IPS DF 6.9 (cell line): ENCODE measurements around the gene RTN4RL1.

Experiments
- DNase-seq: peaks from one replicate; pipeline ENCODE4 v3.0.0-alpha.2; 2013; ENCODE audit warnings: low read depth, low spot score
- H3K27ac ChIP-seq: one replicate; pipeline ENCODE4 v1.5.1; 2013; ENCODE audit warnings: low read length, control low read depth
- H3K27me3 ChIP-seq: 2 replicates; pipeline ENCODE4 v1.6.1; 2013; ENCODE audit warnings: mild to moderate bottlenecking, low read length; ENCODE audit not compliant: control insufficient read depth, insufficient read depth
- H3K36me3 ChIP-seq: 2 replicates; pipeline ENCODE4 v1.6.1; 2013; ENCODE audit warnings: low read length; ENCODE audit not compliant: control insufficient read depth, insufficient read depth
- H3K4me1 ChIP-seq: 2 replicates; pipeline ENCODE4 v1.6.1; 2013; ENCODE audit warnings: low read length; ENCODE audit not compliant: control insufficient read depth, insufficient read depth
- H3K4me3 ChIP-seq: 2 replicates; pipeline ENCODE4 v1.5.1; 2013; ENCODE audit warnings: mild to moderate bottlenecking, low read length
- H3K9me3 ChIP-seq: 2 replicates; pipeline ENCODE4 v1.6.1; 2013; ENCODE audit warnings: low read length, inconsistent platforms; ENCODE audit not compliant: control insufficient read depth, insufficient read depth
- WGBS: extraction: QIAGEN DNeasy Blood & Tissue Kit; methylation state at CpG from one replicate; pipeline ENCODE4 v1.1.7; 2013; ENCODE audit warnings: mixed read lengths, missing lambda C conversion rate; ENCODE audit not compliant: insufficient read length, insufficient coverage; 5-methylcytosine and 5-hydroxymethylcytosine counted together

The RTN4RL1 gene

DNA sequence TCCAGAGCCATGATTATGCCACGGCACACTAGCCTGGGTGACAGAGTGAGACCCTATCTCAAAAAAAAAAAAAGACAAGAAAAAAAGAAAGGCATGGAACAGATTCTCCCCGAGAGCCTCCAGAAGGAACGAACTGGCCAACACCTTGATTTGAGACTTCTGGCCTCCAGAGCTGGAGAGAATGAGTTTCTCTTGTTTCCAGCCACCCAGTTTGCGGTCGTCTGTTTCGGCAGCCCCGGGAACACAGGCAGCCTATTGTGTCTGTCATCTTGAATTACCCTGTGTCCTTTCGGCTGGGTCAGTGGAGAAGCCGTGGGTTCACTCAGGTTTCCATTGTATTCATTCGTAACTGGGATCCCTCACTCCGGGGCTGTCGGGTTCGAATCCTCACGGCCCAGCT, 111.4 kb downstream of the RTN4RL1 start:
- Histone ChIP-seq H3K4me3 (no peak overlapping the region), H3K36me3 (no peaks in the 10 kb centered on the region), H3K9me3 (no peaks in the 10 kb centered on the region), H3K27ac (no peak overlapping the region), H3K4me1 (no peaks in the 10 kb centered on the region), H3K27me3 (peaks cover 16% of the 10 kb centered on the region)
- DNase-seq = no peak
- WGBS = no CpG with 5 or more reads among the region's 14 CpGs

DNA sequence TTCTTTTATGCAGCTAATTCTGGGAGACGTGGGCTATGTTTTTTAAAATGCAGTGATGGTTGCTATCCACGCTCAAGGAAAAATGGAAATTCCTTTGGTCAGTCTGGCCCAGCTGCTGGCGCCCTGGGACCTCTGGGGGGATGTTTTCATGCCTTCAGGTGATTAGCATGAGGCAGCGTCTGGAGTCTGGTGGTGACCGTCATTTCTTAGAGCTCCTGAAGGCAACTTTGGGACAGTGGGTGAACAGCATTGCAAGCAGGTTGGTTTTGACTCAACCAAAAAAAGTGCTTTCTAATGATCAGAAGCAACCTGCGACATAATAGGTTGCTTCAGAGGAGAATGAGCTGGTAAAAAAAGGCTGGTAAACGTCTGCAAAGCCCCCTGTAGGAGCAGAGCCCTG, 113.0 kb downstream of the RTN4RL1 start:
- Histone ChIP-seq H3K36me3 (no peaks in the 10 kb centered on the region), H3K4me3 (no peak overlapping the region), H3K4me1 (no peaks in the 10 kb centered on the region), H3K27me3 (peaks cover 29% of the 10 kb centered on the region), H3K27ac (no peak overlapping the region), H3K9me3 (no peaks in the 10 kb centered on the region)
- DNase-seq = no peak
- WGBS = no CpG with 5 or more reads among the region's 7 CpGs

DNA sequence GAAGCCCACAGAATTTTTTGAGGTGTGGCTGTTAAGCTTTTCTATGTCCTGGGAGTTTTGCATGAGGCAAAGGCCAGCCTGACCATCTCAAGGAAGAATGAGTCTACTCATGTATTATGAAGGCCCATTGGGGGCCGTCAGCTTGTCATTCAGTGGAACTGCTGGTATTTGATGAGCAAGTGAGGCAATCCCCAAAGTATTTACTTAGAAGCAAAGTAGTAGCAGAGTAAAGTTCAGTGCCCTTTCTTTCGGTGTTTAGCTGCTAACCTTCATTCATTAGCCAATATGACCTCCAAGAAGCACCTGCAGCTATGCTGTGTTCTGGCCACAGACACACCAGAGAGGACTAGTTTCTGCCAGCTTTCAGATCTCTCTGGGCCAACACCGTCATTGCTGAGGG, 115.1 kb downstream of the RTN4RL1 start:
- no CpG with 5 or more reads among the region's 3 CpGs for WGBS
- H3K27ac ChIP-seq = no peak overlapping the region
- H3K36me3 ChIP-seq = no peaks in the 10 kb centered on the region
- no peak for DNase-seq
- no peak overlapping the region for H3K4me3 ChIP-seq
- H3K27me3 ChIP-seq = peaks cover 47% of the 10 kb centered on the region
- no peaks in the 10 kb centered on the region; the same call in 1 of the 2 replicates for H3K4me1 ChIP-seq
- no peaks in the 10 kb centered on the region for H3K9me3 ChIP-seq

DNA sequence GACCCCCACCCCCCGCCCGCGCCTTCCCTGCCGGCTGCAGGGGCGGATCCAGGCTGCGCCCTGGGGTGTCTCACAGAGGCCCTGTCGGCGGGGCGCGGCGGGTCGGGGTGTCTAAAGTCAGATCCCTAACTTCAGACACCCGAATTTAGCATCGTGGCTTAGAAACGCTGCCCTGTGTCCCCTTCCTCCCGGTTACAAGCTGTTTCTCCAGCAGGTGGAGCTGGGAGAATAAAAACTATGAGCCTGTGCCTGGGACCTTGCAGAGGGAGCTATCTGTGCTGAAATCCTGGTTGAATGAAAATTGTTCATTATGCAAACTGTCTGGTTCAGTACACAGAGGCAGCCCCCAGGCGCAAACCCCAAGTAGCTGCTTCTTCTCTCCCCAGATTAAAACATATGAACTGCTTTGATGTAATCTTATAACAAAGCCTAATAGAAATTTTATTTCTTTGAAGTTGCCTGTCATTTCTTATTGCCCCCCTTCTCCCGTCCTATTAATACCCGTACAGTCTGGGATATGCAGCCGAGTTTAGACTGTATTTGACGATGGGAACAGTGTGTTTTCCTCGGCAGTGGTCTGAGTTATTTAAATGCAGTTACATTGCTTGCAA, 116.3 kb downstream of the RTN4RL1 start:
- peaks cover 52% of the 10 kb centered on the region for H3K27me3 ChIP-seq
- no peaks in the 10 kb centered on the region for H3K36me3 ChIP-seq
- H3K9me3 ChIP-seq = no peaks in the 10 kb centered on the region
- DNase-seq = peak; percentile 39
- H3K4me3 ChIP-seq = no peak overlapping the region
- no peaks in the 10 kb centered on the region; the same call in 1 of the 2 replicates for H3K4me1 ChIP-seq
- H3K27ac ChIP-seq = no peak overlapping the region
- no CpG with 5 or more reads among the region's 22 CpGs for WGBS

- DNase-seq = no peak
- Histone ChIP-seq H3K27me3 (peaks cover 50% of the 10 kb centered on the region), H3K9me3 (no peaks in the 10 kb centered on the region), H3K27ac (no peak overlapping the region), H3K4me3 (no peak overlapping the region), H3K4me1 (no peaks in the 10 kb centered on the region; the same call in 1 of the 2 replicates), H3K36me3 (no peaks in the 10 kb centered on the region)
- WGBS = no CpG with 5 or more reads among the region's 49 CpGs
Measured at GRCh38 chr17:1907909-1908698, 117.0 kb downstream of the RTN4RL1 start.

- Histone ChIP-seq H3K4me1 (no peaks in the 10 kb centered on the region; the same call in 1 of the 2 replicates), H3K36me3 (no peaks in the 10 kb centered on the region), H3K27me3 (peaks cover 46% of the 10 kb centered on the region), H3K27ac (no peak overlapping the region), H3K9me3 (no peaks in the 10 kb centered on the region), H3K4me3 (no peak overlapping the region)
- DNase-seq = no peak
- no CpG with 5 or more reads among the region's 17 CpGs for WGBS
Measured at GRCh38 chr17:1907216-1907631, 117.9 kb downstream of the RTN4RL1 start.

- Histone ChIP-seq H3K4me1 (no peaks in the 10 kb centered on the region; the same call in 1 of the 2 replicates), H3K27me3 (peaks cover 45% of the 10 kb centered on the region), H3K36me3 (no peaks in the 10 kb centered on the region), H3K27ac (no peak overlapping the region), H3K4me3 (no peak overlapping the region), H3K9me3 (no peaks in the 10 kb centered on the region)
- no peak for DNase-seq
- no CpG with 5 or more reads among the region's 8 CpGs for WGBS
Measured at GRCh38 chr17:1906662-1907101, 118.5 kb downstream of the RTN4RL1 start.

DNA sequence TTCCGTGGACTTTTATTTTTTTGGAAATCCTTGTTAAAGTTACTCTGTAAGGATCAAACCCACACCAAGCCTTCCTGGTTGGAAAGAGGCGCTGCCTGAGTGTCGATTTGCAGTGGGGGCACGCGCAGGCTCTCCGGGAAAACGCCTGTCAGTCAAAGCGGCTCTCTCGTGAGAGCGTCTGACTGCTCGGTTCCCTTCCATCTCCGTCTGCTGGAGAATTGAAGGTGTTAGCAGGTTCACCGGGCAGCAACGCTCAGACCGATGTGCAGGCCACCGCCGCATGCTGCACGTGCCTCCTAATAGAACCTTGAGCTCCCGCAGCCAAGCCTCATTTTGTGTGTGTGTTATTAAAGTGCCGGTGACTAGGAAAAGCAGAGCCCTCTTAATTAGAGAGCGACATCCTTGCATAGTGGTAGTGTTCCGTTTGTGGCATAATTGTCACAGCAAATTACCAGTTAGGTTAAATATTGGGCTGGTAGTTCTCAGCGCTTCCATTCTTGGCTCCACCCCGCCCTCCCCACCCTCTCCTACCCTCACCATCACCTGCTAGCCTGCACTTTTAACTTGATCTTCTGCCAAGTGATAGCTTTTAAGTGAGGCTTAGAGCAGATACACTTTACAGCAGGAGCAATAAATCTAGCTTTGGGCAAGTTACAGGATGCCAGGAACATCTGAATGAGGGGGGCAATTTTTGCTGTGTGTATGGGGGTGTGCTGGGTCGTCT, 119.8 kb downstream of the RTN4RL1 start:
- Histone ChIP-seq H3K27ac (no peak overlapping the region), H3K36me3 (no peaks in the 10 kb centered on the region), H3K9me3 (no peaks in the 10 kb centered on the region), H3K27me3 (peaks cover 45% of the 10 kb centered on the region), H3K4me3 (no peak overlapping the region), H3K4me1 (no peaks in the 10 kb centered on the region; the same call in 1 of the 2 replicates)
- no peak for DNase-seq
- no CpG with 5 or more reads among the region's 25 CpGs for WGBS

- H3K36me3 ChIP-seq = no peaks in the 10 kb centered on the region
- no peak overlapping the region for H3K4me3 ChIP-seq
- no peaks in the 10 kb centered on the region; the same call in 1 of the 2 replicates for H3K4me1 ChIP-seq
- no CpG with 5 or more reads among the region's 17 CpGs for WGBS
- no peaks in the 10 kb centered on the region for H3K9me3 ChIP-seq
- H3K27ac ChIP-seq = no peak overlapping the region
- H3K27me3 ChIP-seq = peaks cover 37% of the 10 kb centered on the region
- DNase-seq = no peak
Measured at GRCh38 chr17:1904273-1905182, 120.6 kb downstream of the RTN4RL1 start.
